Ovary (tissue), 3 donors: ENCODE data around the gene ANO1.

Experiments
- EP300 ChIP-seq: sonication (generic); formaldehyde crosslinking; IDR thresholded peaks from one replicate; pipeline ENCODE4 v1.6.1; 2017; ENCODE audit warnings: antibody characterized with exemption
- POLR2A ChIP-seq: fragments of 450-650 bp; IDR thresholded peaks from one replicate; pipeline ENCODE4 v1.6.1; 2017; ENCODE audit warnings: antibody characterized with exemption, mild to moderate bottlenecking, moderate library complexity
- TF ChIP-seq, protein P1 (sequence below), 3 donors: fragments of 450-650 bp in 2 of 3; fragments of 200-600 bp in 1 of 3; IDR thresholded peaks; one replicate each; pipeline versions ENCODE4 v1.5.1 to v1.8.0; 2016 to 2022; ENCODE audit warnings: antibody characterized with exemption in 3 of 3, mild to moderate bottlenecking in 1 of 3
- donor health status: DM: no; HTN: no; CAD: no.

DNA sequence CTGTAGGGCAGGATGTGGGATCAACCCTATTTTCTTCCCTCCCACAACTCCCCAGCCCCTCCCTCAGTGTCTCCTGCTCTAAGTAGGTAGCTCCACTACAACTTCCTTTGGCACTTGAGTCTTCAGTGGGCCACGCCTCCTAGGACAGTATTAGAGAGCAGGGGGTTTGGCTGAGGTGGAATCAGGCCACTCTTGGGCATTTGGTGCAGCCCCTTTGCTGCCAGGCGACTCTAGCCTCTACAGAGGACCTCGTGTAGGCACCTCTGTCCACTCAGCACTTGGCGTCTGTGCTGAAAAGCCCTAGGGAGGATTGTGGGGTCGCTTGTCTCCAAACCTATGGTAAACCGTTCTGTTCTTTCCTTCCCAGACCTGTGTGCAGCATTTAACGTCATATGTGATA, 127.6 kb downstream of the ANO1 start:
- TF ChIP-seq, protein P1, sequence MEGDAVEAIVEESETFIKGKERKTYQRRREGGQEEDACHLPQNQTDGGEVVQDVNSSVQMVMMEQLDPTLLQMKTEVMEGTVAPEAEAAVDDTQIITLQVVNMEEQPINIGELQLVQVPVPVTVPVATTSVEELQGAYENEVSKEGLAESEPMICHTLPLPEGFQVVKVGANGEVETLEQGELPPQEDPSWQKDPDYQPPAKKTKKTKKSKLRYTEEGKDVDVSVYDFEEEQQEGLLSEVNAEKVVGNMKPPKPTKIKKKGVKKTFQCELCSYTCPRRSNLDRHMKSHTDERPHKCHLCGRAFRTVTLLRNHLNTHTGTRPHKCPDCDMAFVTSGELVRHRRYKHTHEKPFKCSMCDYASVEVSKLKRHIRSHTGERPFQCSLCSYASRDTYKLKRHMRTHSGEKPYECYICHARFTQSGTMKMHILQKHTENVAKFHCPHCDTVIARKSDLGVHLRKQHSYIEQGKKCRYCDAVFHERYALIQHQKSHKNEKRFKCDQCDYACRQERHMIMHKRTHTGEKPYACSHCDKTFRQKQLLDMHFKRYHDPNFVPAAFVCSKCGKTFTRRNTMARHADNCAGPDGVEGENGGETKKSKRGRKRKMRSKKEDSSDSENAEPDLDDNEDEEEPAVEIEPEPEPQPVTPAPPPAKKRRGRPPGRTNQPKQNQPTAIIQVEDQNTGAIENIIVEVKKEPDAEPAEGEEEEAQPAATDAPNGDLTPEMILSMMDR (IDR thresholded peaks at IDR 0.05) = no peak
- no peak for TF ChIP-seq EP300
- TF ChIP-seq POLR2A = no peak
